HG03175 (cell line): ENCODE results near the gene MADCAM1.
"Not testable (repeated sequence)": the region's sequence is repeated elsewhere in the genome, so short reads cannot be mapped to it uniquely, and the experiment has no call there.

Experiments used
- ATAC-seq: cut with Tn5 transposase; IDR thresholded peaks from one replicate; pipeline ENCODE4 v1.9.1; 2021; ENCODE audit warnings: mild to moderate bottlenecking, moderate library complexity; ENCODE audit not compliant: unreplicated experiment

MADCAM1 gene

DNA sequence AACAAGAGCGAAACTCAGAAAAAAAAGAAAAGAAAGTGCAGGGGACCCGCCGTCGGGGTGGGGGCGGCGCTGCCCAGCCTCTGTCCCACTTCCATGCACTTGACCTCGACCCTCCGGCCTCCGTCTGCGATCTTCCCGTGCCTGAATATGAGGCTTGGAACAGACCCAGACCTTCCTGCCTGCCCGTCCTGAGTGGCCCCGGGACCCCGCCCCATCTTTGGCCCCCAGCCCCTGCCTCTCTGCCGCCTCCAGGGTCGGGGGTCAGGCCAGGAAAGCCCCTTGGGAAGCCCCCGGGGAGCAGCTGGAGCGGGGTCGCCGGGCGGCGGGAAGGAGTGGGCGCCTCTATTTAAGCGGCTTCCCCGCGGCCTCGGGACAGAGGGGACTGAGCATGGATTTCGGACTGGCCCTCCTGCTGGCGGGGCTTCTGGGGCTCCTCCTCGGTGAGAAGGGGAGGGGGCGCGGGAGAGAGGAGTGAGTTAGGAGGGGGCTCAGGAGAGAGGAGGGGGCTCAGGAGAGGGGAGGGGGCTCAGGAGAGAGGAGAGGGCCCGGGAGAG is at the start of gene MADCAM1:
MADCAM1 (plus strand) TSS at position 375 of the 554 bp plus-strand sequence; CDS start at position 389, 14 bp downstream.
- no peak for ATAC-seq

DNA sequence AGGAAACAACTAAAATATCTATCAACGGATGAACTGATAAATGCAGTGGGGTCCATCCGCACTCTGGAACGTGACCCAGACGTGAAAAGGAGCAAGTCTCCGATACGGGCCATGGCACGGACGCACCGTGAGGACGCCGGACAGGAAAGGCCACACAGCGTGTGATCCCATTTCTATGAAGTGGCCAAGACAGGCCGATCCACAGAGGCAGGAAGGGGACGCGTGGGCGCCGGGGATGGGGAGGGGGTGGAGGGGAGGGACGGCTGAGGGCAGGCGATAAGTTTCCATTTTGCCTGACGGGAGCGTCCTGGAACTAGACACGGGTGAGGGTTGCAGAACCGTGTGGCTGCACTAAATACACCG is 49.2 kb upstream of the MADCAM1 start:
- no peak for ATAC-seq

- no peak for ATAC-seq
Measured at GRCh38 chr19:447816-448560, 48.3 kb upstream of the MADCAM1 start.

- ATAC-seq, result no peak
Measured at GRCh38 chr19:449916-450315, 46.4 kb upstream of the MADCAM1 start.

DNA sequence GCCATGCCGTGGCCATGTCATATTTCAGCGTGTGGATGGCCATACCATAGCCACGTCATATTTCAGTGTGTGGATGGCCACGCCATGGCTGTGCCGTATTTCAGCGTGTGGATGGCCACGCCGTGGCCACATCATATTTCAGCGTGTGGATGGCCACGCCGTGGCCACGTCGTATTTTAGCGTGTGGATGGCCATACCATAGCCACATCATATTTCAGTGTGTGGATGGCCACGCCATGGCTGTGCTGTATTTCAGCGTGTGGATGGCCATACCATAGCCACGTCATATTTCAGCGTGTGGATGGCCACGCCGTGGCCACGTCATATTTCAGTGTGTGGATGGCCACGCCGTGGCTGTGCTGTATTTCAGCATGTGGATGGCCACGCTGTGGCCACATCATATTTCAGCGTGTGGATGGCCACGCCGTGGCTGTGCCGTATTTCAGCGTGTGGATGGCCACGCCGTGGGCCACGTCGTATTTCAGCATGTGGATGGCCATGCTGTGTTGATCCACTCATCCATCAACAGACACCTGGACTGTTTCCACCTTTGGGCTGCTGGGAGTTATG is 45.3 kb upstream of the MADCAM1 start:
- not testable (repeated sequence) for ATAC-seq

GRCh38 chr19:452829-453228 is 43.5 kb upstream of the MADCAM1 start:
- ATAC-seq, result no peak

DNA sequence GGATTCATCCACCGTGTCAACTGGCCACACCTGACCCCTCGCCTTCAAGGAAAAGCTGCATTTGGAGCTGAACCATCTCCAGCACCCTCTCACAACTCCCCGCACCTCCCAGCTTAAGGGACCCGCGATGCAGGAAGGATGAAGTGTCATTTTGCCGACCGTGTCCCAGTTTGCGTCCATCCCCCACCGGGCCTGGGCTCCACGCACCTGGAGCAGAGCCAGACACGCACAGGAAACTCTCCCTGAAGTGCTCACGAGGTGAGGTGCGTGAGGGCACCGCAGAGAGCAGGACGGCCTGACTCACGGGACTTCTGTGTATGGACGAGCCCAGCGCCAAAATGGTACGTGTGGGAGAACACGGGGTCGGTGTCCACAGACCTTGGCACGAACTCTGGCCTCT is 42.7 kb upstream of the MADCAM1 start:
- ATAC-seq, result no peak

DNA sequence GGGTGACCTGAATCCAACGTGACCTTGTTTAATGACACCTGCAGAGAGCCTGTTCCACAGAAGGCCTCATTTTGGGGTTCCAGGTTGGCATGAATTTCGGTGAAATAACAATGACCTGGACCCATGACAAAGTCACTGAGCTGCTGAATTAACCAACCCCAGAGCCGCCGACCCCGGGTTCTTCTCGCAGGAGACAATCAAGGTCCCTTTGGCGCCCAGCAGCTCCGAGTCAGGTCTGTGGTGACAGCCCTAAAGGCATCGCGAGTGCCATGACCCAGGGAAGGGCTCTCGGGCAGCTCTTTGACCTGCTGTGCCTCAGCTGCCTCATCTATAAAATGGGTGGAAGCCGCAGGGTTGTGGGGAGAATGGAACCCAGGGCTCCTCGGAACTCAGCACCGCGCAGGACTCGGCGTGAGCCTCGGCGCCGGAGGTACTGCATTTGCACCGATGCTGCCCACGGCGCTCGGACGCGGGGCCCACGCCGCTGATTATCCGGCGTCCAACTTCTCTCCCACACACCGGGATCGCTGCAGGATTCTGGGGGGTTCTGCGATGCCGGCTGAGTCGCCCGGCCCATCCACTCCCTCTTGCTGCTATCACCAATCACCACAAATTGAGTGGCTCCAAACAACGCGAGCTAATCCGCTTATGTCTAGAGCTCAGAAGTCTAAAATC is 41.1 kb upstream of the MADCAM1 start:
- no peak for ATAC-seq

- ATAC-seq, result no peak
Measured at GRCh38 chr19:455851-456546, 40.3 kb upstream of the MADCAM1 start.

GRCh38 chr19:456547-457110 is 39.7 kb upstream of the MADCAM1 start:
- no peak for ATAC-seq

DNA sequence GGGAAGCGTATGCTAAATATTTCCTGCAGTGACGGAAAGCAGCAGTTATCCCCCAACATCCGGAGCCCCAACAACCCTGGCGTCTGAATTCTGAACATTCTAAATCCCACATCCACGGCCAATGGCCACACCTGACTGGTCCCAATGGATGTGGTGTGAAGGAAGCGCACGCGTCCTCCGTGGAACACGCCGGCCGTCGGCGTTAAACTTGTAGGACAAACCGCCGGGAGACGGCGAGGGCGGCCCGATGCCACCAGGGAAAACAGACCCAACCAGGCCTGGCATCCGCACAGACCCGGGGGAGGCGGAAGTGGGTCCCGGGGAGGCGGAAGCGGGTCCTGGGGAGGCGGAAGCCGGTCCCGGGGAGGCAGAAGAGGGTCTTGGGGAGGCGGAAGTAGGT is 38.6 kb upstream of the MADCAM1 start:
- ATAC-seq, result no peak

- ATAC-seq, result no peak
Measured at GRCh38 chr19:458091-459042, 37.9 kb upstream of the MADCAM1 start.

- ATAC-seq, result no peak
Measured at GRCh38 chr19:459724-460511, 36.4 kb upstream of the MADCAM1 start.

DNA sequence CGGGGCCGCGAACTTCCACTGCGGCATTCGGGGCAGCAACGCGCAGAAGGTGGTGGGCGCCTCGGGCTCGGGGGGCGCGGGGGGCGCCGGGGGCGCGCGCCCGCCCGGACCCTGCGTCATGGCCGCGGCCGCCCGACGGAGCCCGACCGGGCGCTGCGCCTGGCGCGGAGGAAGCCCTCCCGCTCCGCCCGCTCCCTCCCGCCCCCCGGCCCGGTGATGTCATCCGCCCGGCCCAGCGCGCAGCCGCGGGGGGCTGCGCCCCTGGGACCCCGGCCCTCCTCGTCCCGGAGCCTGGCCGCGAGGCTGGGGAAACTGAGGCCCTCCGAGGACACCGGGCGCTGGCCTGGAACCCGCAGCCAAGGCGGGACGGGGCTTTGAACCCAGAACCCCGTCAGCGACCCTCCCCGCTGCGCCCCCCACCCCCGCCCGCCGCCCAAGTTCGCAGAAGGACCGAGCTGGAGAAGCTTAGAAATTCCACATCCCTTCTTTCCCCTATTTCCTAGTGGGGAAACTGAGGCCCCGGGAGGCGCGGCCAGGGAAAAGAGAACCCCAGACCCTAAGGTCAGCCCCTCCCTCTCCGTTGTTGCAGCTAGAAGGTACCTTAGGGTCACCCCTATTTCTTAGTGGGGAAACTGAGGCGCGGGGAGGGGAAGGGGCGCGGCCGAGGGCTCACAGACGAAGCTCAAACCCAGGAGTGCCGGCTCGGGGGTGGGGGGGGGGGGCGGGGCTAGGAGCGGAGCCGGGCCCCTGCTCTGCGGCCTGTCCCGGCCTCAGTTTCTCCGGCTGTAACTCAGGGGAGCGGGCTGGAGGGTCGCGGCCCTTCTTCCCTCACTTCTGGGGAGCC is 35.2 kb upstream of the MADCAM1 start, which contains the start of gene SHC2:
SHC2 (minus strand) TSS at position 157 of the 844 bp plus-strand sequence; CDS start at position 120, 37 bp downstream.
- no peak for ATAC-seq

DNA sequence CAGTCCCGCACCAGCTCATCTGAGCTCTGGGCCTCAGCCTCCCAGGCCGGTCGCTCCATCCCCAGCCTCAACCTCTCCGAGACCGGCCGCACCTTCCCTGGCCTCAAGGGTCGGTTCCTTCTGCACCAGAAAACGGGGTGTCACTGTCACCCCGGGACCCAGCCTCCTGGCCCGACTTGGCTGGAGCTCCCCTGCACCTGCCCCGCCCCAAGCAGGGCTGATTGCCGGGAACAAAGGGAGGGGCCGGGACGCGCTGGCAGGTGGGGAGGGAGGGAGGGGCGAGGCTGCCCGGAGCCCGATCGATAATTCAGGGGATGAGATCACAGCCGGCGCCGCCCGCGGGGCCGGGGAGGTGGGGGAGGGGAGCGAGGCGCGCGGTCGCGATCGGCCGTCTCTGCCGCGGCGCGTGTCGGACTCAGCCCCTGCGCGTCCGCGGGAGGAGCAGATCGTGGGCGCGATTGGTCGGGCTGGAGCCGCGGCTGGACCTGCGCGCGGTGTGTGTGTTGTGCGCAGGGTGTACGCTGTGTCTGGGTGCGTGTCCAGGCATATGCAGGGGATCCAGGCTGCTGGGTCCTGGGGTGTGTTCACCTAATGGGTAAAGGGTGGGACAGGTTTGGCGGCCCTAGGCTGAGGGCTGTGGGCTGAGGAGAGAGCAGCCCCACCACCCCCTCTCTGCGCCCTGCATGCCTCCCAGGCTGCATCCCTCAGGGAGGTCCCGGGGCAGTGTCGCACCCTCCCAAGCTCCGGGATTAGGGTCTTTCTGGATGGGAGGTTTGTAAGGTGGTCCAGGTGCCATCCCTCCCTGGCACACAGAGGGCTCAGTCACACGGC is 34.4 kb upstream of the MADCAM1 start:
- no peak for ATAC-seq

DNA sequence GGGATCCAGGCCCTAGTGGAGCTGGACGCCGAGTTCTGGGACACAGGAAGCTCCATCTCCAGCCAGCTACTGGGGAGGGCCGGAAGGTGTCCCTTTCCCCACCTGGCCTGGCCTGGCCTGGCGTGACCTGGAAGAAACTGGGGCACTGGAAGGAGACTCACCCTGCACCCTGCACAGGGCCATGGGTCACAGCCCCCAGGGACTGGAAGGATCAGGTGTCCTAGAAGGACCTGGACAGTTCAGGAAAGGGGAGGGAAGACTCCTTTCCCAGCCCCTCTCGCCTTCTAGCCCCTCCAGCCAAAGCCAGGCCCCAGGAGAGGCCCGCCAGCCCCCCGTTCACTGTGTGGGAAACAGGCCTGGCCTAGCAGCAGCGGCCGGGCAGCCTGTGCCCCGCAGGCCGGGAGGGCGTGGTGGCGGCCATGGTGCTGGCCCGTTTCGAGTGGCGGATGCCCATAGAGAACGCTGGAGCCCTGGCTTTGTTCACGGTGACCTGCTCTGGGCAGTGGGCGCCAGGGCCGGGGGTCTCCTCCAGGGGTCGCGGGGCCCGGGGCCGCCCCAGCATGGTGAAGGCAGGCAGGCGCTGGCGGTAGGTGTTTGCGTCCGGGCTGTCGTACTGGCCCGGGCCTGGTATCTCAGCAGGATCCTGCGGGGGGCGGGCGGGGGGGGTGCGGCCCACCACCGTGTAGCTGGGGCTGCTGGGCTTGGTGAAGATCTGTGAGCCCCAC is 32.6 kb upstream of the MADCAM1 start:
- no peak for ATAC-seq

- ATAC-seq, result no peak
Measured at GRCh38 chr19:464208-464545, 32.1 kb upstream of the MADCAM1 start.
